ENCODE data around the gene KREMEN1. TPM values are rescaled to one million over a fixed set of nuclear protein-coding genes. Genes with fewer than 3 reads are reported as not detected.

Gene KREMEN1
- total RNA-seq, 1 donor from 2014 or later, result 0.20 TPM

DNA sequence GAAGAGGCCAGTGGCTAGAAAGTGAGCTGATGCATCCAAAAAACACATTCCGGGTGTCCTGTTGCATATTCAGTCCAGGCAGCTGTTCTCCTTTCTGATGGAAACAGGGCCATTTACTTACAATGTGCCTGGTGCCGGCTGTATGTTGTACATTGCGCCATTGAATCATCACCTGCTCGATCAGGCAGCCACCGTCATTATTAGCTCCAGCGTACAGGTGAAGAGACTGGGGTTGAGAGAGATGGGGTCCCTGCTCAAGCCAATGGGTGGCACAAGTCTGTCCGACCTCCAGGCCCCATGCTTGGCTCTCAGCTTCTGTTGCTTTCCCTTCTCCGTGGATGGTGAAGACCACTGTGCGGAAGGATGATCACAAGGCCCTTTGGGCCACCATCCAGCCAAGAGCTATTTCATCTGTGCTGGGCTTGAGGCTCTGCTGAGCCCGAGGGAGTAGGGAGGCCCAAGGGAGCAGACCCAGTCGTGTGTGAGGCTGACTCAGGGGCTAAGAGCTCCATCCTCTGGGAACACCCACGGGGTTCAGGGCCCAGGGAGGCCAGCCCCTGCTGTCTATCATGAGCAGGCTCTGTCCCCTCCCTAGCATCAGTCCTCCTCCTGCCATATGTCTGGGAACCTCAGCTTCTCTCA lies 112.1 kb downstream of the KREMEN1 start:
- no peak for DNase-seq (ENCODE audit: low read depth in 2 of 2)

DNA sequence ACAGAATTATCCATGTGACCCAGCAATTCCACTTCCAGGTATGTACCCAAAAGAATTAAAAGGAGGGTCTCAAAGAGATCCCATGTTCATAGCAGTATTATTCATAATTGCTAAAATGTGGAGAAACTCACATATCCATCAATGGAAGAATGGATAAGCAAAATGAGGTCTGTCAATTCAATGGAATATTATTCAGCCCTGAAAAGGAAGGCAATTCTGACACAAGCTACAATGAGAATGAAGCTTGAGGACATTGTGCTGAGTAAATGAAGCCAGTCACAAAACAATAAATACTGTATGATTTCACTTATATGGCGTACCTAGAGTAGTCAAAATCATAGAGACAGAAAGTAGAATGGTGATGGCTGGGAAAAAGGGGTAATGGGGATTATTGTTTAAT lies 113.5 kb downstream of the KREMEN1 start:
- no peak for DNase-seq (ENCODE audit: low read depth in 2 of 2)

DNA sequence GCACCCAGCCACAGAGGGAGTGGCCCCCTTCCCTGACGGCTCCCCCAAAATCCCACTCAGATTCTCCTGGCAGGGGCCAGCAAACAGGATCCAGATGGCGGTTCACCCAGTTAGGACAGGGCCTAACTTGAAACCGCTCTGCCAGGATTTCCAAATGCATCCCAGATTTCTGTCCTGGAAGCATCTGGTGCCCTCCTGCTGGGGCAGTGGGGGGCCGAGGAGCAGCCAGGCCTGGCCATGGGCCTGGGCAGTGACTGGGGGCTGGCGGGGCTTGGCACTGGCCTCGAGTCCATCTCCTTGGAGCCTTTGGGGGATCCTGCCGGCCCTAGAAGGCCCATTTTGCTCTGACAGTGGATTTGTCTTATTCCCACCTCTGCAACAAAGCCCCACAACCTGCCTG lies 115.0 kb downstream of the KREMEN1 start:
- DNase-seq (ENCODE audit: low read depth in 2 of 2), result no peak

DNA sequence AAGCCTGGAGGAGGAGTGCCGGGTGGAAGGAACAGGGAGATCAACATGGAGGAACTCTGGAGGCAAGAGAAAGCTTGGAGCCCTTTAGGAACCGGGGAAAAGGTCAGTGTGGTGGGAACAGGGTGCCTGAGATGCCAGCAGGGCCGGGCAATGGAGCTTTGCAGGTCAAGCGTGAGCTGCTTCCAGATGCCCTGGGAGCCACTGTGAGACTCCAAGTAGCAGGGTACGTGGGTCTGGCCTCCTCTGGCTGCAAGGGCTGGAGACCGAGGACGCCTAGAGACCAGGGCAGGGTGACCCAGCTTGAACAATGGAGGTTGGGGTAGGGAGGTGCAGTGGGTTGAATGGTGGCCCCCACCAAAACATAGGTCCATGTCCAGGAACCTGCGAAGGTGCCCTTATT lies 117.2 kb downstream of the KREMEN1 start:
- no peak for DNase-seq (ENCODE audit: low read depth in 2 of 2)

DNA sequence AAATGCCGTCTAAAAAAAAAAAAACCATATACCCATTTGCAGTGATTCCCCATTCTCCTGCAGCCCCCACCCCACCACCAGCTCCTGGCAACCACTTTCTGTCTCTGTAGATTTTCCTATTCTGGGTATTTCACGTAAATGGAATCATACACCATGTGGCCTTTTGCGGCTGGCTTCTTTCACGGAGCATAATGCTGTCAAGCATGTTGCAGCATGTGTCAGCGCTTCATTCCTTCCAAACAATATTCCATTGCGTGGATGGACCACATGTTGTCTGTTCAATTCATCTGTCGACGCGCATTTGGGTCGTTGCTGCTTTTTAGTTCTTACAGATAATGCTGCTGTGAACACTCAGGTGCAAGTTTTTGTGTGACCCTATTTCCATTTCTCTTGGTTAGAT lies 118.1 kb downstream of the KREMEN1 start:
- DNase-seq (ENCODE audit: low read depth in 2 of 2), result no peak

DNA sequence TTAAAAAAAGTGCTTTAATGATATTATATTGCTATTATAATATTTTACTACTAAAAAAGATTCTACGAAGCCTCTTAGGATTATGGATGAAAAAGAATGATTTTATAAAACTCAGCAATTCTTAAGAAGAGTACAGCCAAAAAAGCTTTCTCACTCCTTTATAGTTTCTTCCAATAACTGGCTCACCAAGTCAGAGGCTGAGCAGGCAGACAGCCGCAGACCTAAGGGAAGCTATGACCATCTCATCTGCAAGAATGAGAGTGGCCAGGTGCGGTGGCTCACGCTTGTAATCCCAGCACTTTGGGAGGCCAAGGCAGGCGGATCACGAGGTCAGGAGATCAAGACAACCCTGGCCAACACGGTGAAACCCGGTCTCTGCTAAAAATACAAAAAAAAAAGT lies 120.2 kb downstream of the KREMEN1 start:
- no peak for DNase-seq (ENCODE audit: low read depth in 2 of 2)

DNA sequence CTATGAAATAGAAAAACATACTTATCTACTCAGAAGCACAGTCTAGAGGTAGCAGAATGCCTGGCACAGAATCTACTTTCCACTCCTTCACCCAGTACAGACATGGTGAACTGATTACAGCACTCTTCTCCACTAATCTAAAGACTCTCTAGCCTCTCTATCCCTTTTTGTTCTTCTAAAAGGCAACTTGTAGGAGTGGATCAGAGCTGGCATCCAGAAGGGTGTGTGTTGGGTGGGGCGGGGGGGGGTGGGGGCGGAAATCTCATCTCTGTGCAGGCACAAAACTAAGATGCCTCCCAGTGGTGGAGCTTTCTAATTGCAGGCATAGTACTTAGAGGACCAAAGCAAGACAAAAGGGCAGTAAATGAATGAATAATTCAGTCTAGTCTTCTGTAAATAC lies 121.3 kb downstream of the KREMEN1 start:
- no peak for DNase-seq (ENCODE audit: low read depth in 2 of 2)

DNA sequence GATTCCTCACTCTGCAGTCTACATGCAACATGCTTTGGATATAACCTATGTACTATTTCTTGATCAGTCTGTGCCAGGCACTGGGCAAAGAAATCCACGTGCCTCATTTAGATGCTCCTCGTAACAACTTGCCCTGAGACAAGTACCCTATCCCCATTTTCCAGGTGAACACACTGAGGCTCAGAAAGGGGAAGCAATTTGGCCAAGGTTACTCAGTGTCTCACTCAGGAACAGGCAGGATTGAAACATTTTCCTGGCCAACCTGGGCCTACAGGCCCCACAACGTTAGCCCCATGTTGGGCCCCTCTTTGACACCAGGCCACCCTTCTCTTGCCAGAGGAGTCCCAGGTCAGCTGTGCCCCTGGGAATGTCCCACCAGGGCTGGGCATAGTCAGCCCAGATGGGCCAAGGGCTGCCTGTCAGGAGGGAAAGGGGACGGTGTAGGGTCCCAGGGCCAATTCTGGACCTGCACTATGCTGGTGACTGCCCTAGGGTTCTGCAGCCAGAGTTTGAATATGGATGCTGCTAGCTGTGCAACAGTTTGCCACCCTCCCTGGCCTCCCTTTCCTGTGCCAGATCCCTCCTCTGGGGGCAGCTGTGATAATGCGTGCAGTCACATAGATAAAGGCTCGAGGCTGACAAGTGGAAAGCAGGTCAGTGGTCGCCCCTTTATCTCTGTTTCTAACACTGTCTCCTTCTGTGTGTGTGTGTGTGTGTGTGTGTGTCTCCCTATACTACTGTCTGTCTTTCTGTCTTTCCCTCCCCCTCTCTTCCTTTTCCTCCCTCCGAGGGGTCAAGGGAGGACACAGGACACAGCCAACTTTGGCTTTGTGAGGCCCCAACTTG lies 122.5 kb downstream of the KREMEN1 start:
- peak in 1 of 2 donors; percentile 60 for DNase-seq (ENCODE audit: low read depth in 2 of 2)

DNA sequence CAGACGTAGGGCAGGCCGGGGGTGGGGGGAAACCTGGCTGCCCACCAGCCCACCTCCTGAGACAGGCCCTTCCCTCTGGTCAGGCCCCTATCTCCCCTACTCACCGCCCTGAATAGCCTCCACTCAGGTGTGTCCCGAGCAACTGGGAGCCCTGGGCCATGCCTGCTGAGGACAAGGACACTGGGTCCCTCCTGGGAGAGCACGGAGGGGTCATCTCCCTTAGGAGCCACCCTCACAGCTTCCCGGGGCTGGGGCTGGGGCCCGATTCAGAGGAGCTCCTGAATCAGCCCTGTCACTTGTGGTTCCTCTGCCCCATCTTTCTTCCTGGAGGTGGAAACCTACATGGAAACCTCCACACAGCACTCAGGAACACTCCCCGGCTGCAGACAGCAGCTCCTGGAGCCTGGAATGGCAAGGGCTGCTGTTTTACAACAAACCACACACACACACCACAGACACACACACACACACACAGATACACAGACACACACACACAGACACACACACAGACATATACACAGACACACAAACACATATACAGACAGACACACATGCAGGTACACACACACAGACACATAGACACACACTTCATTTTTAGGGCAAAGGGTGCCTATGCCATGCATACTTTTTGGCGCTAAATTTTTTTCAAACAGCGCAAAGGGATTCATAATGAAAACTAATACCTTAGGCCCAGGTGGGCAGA lies 123.3 kb downstream of the KREMEN1 start:
- no peak for DNase-seq (ENCODE audit: low read depth in 2 of 2)

DNA sequence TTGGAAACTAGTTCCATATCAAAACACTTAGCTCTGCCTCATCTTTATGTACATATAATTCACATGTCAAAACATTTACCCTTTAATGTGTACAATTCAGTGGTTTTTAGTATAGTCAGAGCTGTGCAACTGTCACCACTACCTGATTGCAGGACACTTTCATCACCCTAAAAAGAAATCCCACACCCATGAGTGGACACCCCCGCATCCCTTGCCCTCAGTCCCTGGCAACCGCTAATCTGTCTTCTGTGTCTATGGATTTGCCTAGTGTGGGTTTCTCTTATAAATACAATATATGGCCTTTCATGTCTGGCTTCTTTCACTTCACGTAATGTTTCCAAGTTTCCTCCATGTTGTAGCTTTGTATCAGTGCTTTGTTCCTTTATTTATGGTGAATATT lies 124.3 kb downstream of the KREMEN1 start:
- no peak for DNase-seq (ENCODE audit: low read depth in 2 of 2)

DNA sequence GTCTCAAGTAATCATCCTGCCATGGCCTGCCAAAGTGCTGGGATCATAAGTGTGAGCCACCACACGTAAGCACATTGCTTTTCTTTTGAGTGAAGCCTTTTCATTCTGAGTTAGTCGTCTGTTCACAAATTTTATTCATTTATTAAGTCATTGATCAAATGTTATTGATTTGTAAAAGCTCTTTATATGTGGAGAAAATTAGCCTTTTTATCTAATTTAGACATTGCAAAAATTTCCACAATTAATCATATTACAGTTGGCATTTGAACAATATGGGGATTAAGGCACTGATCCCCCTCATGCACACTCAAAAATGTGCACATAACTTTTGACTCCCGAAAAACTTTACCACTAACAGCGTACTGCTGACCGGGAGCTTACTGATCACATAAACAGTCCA lies 125.4 kb downstream of the KREMEN1 start:
- no peak for DNase-seq (ENCODE audit: low read depth in 2 of 2)

DNA sequence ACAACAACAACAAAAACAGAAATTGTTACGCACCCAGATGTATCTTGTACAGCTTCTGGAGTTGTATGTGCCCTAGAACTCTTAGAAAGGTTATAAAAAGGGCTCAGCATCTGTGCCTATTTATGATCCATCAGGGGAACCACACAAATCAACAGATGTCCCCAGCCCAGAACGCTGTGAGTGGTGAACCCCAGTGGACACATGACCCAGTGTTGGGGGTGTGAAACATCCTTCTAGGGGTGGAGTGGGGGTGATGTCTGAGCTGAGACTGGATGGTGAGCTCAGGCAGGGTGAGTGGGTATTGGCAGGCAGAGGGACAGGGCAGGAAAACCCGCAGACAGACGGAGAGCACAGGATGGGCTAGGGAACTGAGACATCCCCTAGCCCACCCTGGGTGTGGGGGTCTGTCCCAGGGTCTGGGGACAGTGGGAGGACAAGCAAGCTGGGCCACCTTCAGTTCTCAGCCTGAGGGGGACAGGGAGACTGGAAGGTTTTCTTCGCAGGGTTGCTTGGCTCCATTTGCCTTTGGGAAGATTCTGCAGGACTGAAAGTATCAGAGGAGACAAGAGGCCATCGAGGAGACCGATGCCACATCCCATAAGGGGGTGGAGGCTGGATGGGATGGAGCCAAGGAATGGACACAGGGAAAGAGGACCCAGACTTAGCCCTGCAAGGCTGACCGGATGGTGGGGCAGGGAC lies 127.0 kb downstream of the KREMEN1 start:
- no peak for DNase-seq (ENCODE audit: low read depth in 2 of 2)

DNA sequence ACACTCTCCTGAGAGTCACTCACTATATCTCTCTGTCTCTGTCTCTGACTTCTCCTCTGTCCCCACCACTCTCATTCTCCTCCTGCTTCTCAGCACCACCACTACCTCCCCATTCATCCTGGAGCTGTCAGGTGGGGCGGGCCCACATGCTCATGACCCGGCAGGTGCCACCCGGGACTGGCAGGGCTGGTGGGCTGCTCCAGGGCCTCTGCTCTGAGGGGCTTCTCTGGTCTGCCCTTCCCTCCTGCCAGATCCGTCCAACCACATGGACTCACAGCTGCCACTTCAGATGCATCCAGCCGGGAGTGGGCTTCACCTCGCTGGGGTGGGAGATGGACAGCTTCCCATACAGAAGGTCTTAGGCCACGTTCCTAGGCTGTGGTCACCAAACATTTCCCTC lies 128.1 kb downstream of the KREMEN1 start:
- no peak for DNase-seq (ENCODE audit: low read depth in 2 of 2)

DNA sequence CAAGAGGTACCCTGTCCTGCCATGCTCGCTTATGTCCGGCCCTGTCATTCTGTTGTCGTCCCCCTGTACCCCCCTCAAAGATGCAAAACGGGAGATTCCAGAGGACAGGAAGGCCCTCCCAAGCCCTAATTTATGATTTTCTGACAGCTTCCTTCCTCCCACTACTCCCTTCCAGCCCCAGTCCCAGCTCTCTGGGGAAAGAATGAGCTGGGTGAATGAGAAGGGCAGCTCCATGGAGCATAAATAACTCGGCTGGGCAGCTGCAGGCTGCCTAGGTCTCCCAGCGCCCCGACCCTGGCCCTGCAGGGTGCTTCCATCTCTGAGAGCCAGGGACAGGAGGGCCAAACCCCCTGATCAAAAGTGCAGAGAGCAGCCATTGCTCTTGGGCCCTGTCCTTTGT lies 128.9 kb downstream of the KREMEN1 start:
- DNase-seq (ENCODE audit: low read depth in 2 of 2), result peak; percentile 31 to 62

DNA sequence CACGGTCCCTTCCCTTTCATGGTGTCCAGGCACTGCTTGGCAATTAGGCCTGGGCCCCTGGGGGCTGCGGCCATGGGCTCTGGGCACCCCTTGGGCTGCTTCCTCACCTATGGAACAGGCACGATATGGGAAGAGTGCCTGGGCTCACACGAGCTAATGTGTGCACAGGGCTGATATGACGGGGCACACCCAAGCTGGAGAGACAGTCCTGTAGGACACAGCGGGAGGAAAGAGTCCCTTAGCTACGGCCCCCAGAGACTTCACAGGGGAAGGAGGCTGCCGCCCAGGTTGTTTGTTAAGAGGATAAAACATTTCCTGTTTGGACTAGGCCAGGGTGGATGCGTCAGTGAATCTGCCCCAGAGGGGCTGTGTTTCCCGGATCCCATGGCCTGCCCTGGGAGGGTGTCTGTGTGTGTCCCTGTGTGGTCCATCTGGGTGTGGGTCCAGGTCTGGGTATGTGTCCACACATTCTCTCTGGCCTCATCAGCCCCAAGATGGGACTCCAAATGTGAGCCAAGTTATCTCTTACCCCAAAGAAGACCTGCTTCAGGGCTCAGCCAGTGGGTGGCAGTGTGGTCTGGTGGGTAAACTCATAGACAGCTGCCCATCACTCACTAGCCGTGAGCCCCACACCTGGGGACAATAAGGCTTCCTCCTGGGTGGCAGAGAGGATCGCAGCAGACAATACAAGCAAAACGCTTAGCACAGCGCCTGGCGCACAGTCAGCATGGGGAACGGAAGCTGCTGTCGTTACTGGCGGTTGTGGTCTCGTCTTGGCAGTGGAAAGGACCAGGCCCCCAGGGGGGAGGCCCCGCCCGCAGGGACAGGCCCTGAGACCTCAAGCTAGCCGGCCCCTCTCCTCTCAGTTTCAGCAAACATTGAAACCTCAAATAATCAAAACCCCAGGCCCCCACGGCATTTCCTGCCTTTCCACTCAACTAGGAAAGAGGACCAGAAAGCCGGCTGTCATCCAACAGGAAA lies 129.7 kb downstream of the KREMEN1 start:
- peak; percentile 57 to 87 for DNase-seq (ENCODE audit: low read depth in 2 of 2)

DNA sequence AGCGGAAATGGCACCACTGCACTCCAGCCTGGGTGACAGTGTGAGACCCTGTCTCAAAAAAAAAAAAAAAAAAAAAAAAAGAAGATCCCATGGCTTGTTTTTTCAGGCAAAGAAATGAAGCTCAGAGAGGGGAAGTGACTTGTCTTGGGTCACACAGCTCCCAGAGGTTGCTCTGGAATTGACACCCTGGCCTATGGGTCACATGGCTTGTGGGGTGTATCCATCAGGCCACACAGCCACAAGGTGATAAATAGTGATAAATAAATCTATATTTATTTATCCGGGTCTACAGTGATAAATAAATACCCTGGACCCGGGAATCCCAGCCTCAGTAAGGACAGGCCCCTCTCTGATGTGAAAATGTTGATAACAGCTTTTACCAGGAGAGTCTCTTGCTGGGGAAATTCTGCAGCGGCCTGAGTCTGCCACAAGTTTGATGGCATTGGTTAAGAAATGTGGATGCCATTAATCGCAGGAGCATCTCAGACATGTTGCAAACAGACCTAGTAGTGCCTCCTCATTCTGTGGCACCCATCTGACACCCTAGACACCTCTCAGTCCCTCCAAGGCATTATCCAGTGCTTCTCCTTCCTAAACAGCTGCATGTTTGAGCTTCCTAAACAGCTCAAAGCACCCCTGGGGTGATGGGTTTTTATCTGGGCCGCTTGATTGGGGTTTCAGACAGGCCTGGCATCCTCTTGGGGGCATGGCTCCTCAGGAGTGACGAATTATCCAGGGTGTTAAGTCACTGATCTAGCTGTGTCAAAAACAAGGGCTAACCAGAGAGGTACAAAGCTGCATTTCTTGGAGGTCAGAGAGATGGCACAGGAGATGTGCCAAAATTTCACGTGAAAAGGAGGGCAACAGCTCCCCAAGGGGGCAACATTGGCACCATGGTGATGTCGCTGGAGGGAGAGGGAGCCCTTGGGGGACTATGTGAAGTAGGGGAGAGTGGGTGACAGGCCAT lies 130.9 kb downstream of the KREMEN1 start:
- DNase-seq (ENCODE audit: low read depth in 2 of 2), result no peak

DNA sequence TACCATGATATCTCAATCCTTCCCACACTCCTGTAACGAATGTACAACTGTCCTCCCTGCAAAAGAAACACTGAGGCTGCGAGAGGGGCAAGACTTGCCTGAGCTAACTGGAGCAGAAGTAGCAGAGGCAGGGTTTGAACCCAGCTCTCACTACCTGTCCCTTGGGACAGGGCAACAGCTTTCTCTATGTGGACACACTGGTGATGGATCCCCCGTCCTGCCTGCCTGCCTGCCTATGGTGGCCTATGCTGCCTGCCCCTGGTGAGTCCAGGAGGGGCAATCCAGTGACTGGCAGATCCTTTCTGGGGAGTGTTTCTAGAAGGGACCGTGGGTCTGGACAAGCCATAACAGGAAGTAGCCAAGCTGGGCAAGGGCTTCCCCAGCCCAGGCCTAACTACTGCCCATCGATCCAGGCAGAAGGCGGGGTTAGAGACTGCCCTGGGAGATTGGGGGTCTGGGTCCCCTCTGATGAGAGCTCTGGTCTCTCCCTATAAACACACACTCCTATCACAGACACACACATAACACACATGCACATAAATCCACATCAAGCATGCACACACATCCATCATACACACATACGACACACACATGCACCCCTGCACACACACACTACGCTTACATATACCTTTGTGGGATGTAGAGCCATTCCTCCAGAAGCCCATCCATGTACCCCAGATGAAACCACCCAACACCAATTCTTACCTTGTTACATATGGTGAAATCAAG lies 131.8 kb downstream of the KREMEN1 start:
- DNase-seq (ENCODE audit: low read depth in 2 of 2), result no peak

DNA sequence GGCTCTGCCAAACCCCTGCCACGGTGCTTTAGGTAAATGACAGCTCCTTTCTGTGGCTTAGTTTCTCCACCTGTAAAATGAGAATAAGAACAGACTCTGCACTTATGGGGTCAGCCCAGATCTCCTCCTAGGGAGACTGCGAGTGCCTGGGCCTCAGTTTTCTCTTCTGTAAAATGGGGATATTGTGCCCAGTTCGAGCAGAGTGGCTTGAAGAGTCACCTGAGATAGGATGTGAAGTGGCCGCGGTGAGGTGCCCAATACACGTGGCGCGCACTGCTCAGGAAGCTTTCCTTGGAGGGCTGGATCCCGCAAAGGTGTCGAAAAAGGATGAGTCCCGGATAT lies 132.4 kb downstream of the KREMEN1 start:
- no peak for DNase-seq (ENCODE audit: low read depth in 2 of 2)

Measured in lung microvascular endothelial cell (primary cell).